Spleen (tissue), 7 donors: Measurements from ENCODE around the gene LRMDA.

Experiments
- CTCF ChIP-seq, 11 experiments: fragments of 200-600 bp in 7 of 11; fragments of 450-650 bp in 4 of 11; sonication (generic) in 4 of 11; IDR thresholded peaks in 8 of 11; conservative IDR thresholded peaks in 3 of 11; 1 replicate in 7 of 11; 2 replicates in 4 of 11; pipeline versions ENCODE4 v1.4.0 to v1.8.0; 2016 to 2021; ENCODE audit warnings: antibody characterized with exemption in 11 of 11, inconsistent platforms in 4 of 11, mild to moderate bottlenecking in 1 of 11
- POLR2A ChIP-seq, 3 donors: fragments of 450-650 bp; IDR thresholded peaks; one replicate each; pipeline ENCODE4 v1.5.1; 2017; ENCODE audit warnings: antibody characterized with exemption in 3 of 3, mild to moderate bottlenecking in 1 of 3
- donor health status: DM: no; HTN: no; CAD: no; lungs with moderate emphysema.
- donor health status: DM: no; HTN: no; CAD: no.
- donor health status: DM: no; HTN: no; CAD: no.

GRCh38 chr10:75406462-75407223 is 24.8 kb upstream of the LRMDA start:
- TF ChIP-seq CTCF (IDR thresholded peaks at IDR 0.05 in 8 of 11, conservative IDR thresholded peaks at IDR 0.05 in 3 of 11) (no peak), POLR2A (IDR thresholded peaks at IDR 0.05) (no peak)
